ENCODE results near the gene OIT3. TPM values are rescaled to one million over a fixed set of nuclear protein-coding genes. Genes with fewer than 3 reads are reported as not detected.

The OIT3 gene
- total and polyA plus RNA-seq, 2 of the 8 experiments (the other 6 are each of a cell fraction or from before 2014, with no cell fraction given) = not detected

DNA sequence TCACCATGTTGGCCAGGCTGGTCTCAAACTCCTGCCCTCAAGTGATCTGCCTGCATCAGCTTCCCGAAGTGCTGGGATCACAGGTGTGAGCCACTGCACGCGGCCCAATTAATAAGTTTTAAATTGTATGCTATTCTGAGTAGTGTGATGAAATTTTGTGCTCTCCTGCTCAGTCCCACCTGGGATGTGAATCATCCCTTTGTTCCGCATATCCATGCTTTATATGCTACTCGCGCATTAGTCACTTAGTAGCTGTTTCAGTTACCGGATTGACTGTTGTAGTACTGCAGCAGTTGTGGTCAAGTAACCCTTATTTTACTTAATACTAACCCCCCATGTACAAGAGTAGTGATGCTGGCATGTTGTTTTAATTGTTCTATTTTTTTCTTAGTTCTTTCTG lies 47.3 kb upstream of the OIT3 start:
- Histone ChIP-seq H2BK15ac (ENCODE audit: low read length) (no peak overlapping the region), H3K36me3 (ENCODE audit: control insufficient read depth in 2 of 4, insufficient read depth in 4 of 4, low read length in 3 of 4) (no peaks in the 10 kb centered on the region), H3K4me3 (ENCODE audit: extremely low read depth in 1 of 4, insufficient read depth in 2 of 4, low read depth in 3 of 4, low read length in 4 of 4) (no peak overlapping the region), H3K4me2 (ENCODE audit: insufficient read depth in 1 of 2, low read depth in 2 of 2, low read length in 2 of 2) (no peak overlapping the region), H3K56ac (replicated peaks; ENCODE audit: insufficient read length, low read depth, low read length) (no peak overlapping the region), H4K91ac (replicated peaks; ENCODE audit: insufficient read length, low read length) (no peak overlapping the region), H3K9ac (replicated peaks in 1 of 4; ENCODE audit: extremely low read depth in 1 of 4, low read depth in 3 of 4, low read length in 3 of 4) (no peak overlapping the region), H3K27me3 (replicated peaks in 1 of 4; ENCODE audit: control insufficient read depth in 3 of 4, extremely low read depth in 1 of 4, insufficient read depth in 3 of 4, low read length in 3 of 4) (no peaks in the 10 kb centered on the region), H2BK20ac (ENCODE audit: low read length) (no peak overlapping the region), H3K18ac (ENCODE audit: extremely low read depth, low read length) (no peak overlapping the region), H2BK12ac (ENCODE audit: low read depth, low read length) (no peak overlapping the region), H2AFZ (ENCODE audit: low read length) (no peak overlapping the region), H3K27ac (ENCODE audit: low read depth, low read length) (no peak overlapping the region), H4K8ac (ENCODE audit: extremely low read depth, insufficient read depth, low read length) (no peak overlapping the region), H3K4me1 (replicated peaks in 1 of 4; ENCODE audit: control insufficient read depth in 3 of 4, insufficient read depth in 4 of 4, low read length in 3 of 4) (no peaks in the 10 kb centered on the region), H3K79me2 (ENCODE audit: control insufficient read depth in 1 of 2, insufficient read depth in 2 of 2, low read length in 2 of 2) (no peaks in the 10 kb centered on the region; a peak in 1 of 4 replicates), H3K14ac (ENCODE audit: insufficient read length) (no peak overlapping the region), H2BK120ac (replicated peaks; ENCODE audit: low read depth, low read length) (no peak overlapping the region), H4K20me1 (replicated peaks in 1 of 2; ENCODE audit: control insufficient read depth in 1 of 2, insufficient read depth in 2 of 2, low read length in 2 of 2) (peaks cover 0 to 2% of the 10 kb centered on the region in 2 experiments), H3K23ac (ENCODE audit: insufficient read length) (no peak overlapping the region), H3K4ac (replicated peaks; ENCODE audit: insufficient read length, low read depth, low read length) (no peak overlapping the region), H4K5ac (ENCODE audit: insufficient read length, low read depth, low read length) (no peak overlapping the region), H3K79me1 (ENCODE audit: low read depth, low read length) (no peaks in the 10 kb centered on the region), H2AK5ac (ENCODE audit: low read depth, low read length) (no peak overlapping the region), H3K9me3 (ENCODE audit: insufficient read depth in 2 of 2, low read depth in 1 of 2, low read length in 1 of 2) (peaks cover 5 to 6% of the 10 kb centered on the region in 2 experiments; a peak in 3 of 4 replicates), H2BK5ac (ENCODE audit: low read depth, low read length) (no peak overlapping the region), H3K23me2 (ENCODE audit: low read depth, low read length) (no peaks in the 10 kb centered on the region)
- POLR2A ChIA-PET (ENCODE audit: partially characterized antibody) = no interaction called here
- no peak for DNase-seq (ENCODE audit: low read depth in 1 of 2, low spot score in 2 of 2)
- WGBS, 2 experiments (ENCODE audit: extremely low coverage in 1 of 2, insufficient coverage in 1 of 2, insufficient read length in 1 of 2, insufficient replicate concordance in 2 of 2, low coverage in 1 of 2, low lambda C conversion rate in 2 of 2, missing lambda C conversion rate in 1 of 2) = 92% methylated on average over 7 of the region's 7 CpGs; no CpG with 5 or more reads in 1 of the 2 experiments
- CTCF ChIA-PET (ENCODE audit: partially characterized antibody) = interaction anchor here (0.7 to 1.2 kb wide), 2 partner anchors 12 to 481 kb away, joined by 3 read pairs; no protein-coding TSS in a partner anchor
- TF ChIP-seq SP4 (IDR thresholded peaks at IDR 0.05; ENCODE audit: low read length) = no peak
- TF ChIP-seq EP300 (IDR thresholded peaks at IDR 0.05; ENCODE audit: borderline replicate concordance in 1 of 2, low read depth in 2 of 2, low read length in 2 of 2) = no peak
- FAIRE-seq = no peak

Measured in H1 (cell line).